Transverse colon (tissue), 4 donors: Measurements from ENCODE around the gene RPS6KA3. TPM values are rescaled to one million over a fixed set of nuclear protein-coding genes. Genes with fewer than 3 reads are reported as not detected.

ENCODE experiments used
- DNase-seq: peaks from one replicate; pipeline ENCODE4 v3.0.0-alpha.2; 2019
- H3K27ac ChIP-seq, 4 donors: fragments of 200-600 bp; sonication (generic); 2 replicates each; pipeline ENCODE4 v1.5.1; 2016 to 2018; ENCODE audit warnings: inconsistent platforms in 4 of 4
- H3K27me3 ChIP-seq: fragments of 200-600 bp; sonication (generic); 2 replicates; pipeline ENCODE4 v1.5.1; 2017; ENCODE audit warnings: inconsistent platforms
- H3K36me3 ChIP-seq, 4 donors: fragments of 200-600 bp; sonication (generic); 2 replicates each; pipeline ENCODE4 v1.5.1; 2017 to 2019; ENCODE audit warnings: inconsistent platforms in 4 of 4
- H3K4me1 ChIP-seq, 4 donors: fragments of 200-600 bp; sonication (generic); 2 replicates each; pipeline ENCODE4 v1.5.1; 2017 to 2020; ENCODE audit warnings: inconsistent platforms in 4 of 4
- H3K4me3 ChIP-seq, 4 donors: fragments of 200-600 bp; sonication (generic); 1 replicate in 1 of 4; 2 replicates in 3 of 4; pipeline versions ENCODE4 v1.5.1 to v1.6.1; 2017 to 2019; ENCODE audit warnings: inconsistent platforms in 4 of 4
- H3K9me3 ChIP-seq, 2 donors: fragments of 200-600 bp; sonication (generic); 2 replicates each; pipeline ENCODE4 v1.5.1; 2017 to 2019; ENCODE audit warnings: inconsistent platforms in 2 of 2
- CTCF ChIP-seq, 5 experiments: fragments of 200-600 bp in 3 of 5; fragments of 450-650 bp in 2 of 5; sonication (generic) in 3 of 5; IDR thresholded peaks; 1 replicate in 2 of 5; 2 replicates in 3 of 5; pipeline ENCODE4 v1.5.1; 2016 to 2017; ENCODE audit warnings: antibody characterized with exemption in 5 of 5, inconsistent platforms in 3 of 5, mild to moderate bottlenecking in 2 of 5, moderate library complexity in 1 of 5
- EP300 ChIP-seq: sonication (generic); formaldehyde crosslinking; IDR thresholded peaks from one replicate; pipeline ENCODE4 v1.6.1; 2017; ENCODE audit warnings: antibody characterized with exemption, low read depth
- POLR2A ChIP-seq: fragments of 450-650 bp; IDR thresholded peaks from one replicate; pipeline ENCODE4 v1.6.1; 2016; ENCODE audit warnings: antibody characterized with exemption, mild to moderate bottlenecking, moderate library complexity
- POLR2AphosphoS5 ChIP-seq, 3 donors: sonication (generic); formaldehyde crosslinking; IDR thresholded peaks; one replicate each; pipeline ENCODE4 v1.6.1; 2016; ENCODE audit warnings: antibody characterized with exemption in 3 of 3
- WGBS, 2 donors: methylation state at CpG; one replicate each; pipeline ENCODE4 v1.1.5; 2018; ENCODE audit warnings: low coverage in 1 of 2; 5-methylcytosine and 5-hydroxymethylcytosine counted together
- in situ Hi-C, 4 donors: fragments of 200-750 bp; cut with MboI; loops; one replicate each; pipeline versions ENCODE4 v1.15.0 to v1.15.1; 2017; ENCODE audit warnings: low sequenced_read_pairs in 3 of 4, low pct_ligation_motif_present in 1 of 4, low pct_unique_long_range_greater_than_20kb in 1 of 4
- intact Hi-C: fragments of 100-400 bp; cut with DNase I; formaldehyde crosslinking; loops from one replicate; pipeline ENCODE4 v1.15.1; 2023; ENCODE audit warnings: low total_unique reads
- total RNA-seq, 4 donors: library from RNA; depleted of rRNA; stranded (reverse); fragments of >200 nt; gene quantifications; one replicate each; pipeline ENCODE4 v1.1.0, GENCODE V29; 2016

The RPS6KA3 gene
- total RNA-seq, 4 donors from 2014 or later, result 28.7 to 73.0 (median 49.8) TPM

GRCh38 chrX:20248592-20249192 is 18.0 kb downstream of the RPS6KA3 start:
- H3K4me3 ChIP-seq, result no peak overlapping the region
- H3K27me3 ChIP-seq, result no peaks in the 10 kb centered on the region
- H3K36me3 ChIP-seq, result no peaks in the 10 kb centered on the region
- intact Hi-C loops (no loop called here), in situ Hi-C loops (loop anchor here in 2 of 4 donors (10.0 kb wide), 2 partner anchors 186 to 196 kb away; no protein-coding TSS in a partner anchor)
- TF ChIP-seq POLR2AphosphoS5 (IDR thresholded peaks at IDR 0.05) (no peak), EP300 (no peak), CTCF (IDR thresholded peaks at IDR 0.05) (no peak), POLR2A (no peak)
- peaks cover 5 to 19% (median 7%) of the 10 kb centered on the region in 4 donors for H3K4me1 ChIP-seq
- no peak overlapping the region for H3K27ac ChIP-seq
- no peak for DNase-seq
- 78 to 100% methylated on average over 1 to 7 of the region's 7 CpGs for WGBS, 2 donors
- no peaks in the 10 kb centered on the region for H3K9me3 ChIP-seq

DNA sequence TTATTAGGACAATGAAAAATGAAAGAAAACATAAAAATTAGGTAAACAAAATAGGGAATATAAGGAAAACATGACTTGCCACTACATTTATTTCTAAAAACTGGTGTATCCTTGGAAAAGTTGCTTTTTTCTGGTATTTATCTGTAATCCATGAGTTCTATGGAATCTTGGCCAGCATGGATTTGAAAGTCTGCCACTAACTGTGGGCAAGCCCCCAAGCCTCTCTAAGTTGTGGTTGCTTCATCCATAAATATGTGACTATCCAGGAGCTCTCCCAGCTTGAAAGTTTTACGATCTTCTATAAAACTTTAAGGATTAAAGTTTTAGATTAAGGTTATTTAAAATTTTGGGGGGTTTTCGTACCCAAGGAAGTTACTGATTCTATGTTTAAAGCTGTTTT is 21.8 kb downstream of the RPS6KA3 start:
- no peak for DNase-seq
- Histone ChIP-seq H3K27me3 (no peaks in the 10 kb centered on the region), H3K27ac (no peak overlapping the region), H3K9me3 (no peaks in the 10 kb centered on the region), H3K4me3 (no peak overlapping the region), H3K4me1 (peaks cover 0 to 6% (median 0%) of the 10 kb centered on the region in 4 donors), H3K36me3 (no peaks in the 10 kb centered on the region)
- intact Hi-C loops, result no loop called here
- TF ChIP-seq EP300 (no peak), CTCF (IDR thresholded peaks at IDR 0.05) (no peak), POLR2A (no peak), POLR2AphosphoS5 (IDR thresholded peaks at IDR 0.05) (no peak)
- in situ Hi-C loops, result loop anchor here in 2 of 4 donors (10.0 kb wide), 2 partner anchors 190 to 200 kb away; no protein-coding TSS in a partner anchor
- WGBS, 2 donors, result 37% methylated on average over 2 of the region's 2 CpGs; no CpG with 5 or more reads in 1 of the 2 donors

- H3K9me3 ChIP-seq, result no peaks in the 10 kb centered on the region
- no peaks in the 10 kb centered on the region for H3K27me3 ChIP-seq
- H3K27ac ChIP-seq, result no peak overlapping the region
- DNase-seq, result no peak
- H3K4me3 ChIP-seq, result no peak overlapping the region
- in situ Hi-C loops (loop anchor here in 2 of 4 donors (10.0 kb wide), 2 partner anchors 195 to 205 kb away; no protein-coding TSS in a partner anchor), intact Hi-C loops (no loop called here)
- TF ChIP-seq POLR2A, result no peak
- TF ChIP-seq POLR2AphosphoS5 (IDR thresholded peaks at IDR 0.05), result no peak
- TF ChIP-seq EP300, result no peak
- no peak for TF ChIP-seq CTCF (IDR thresholded peaks at IDR 0.05)
- peaks cover 0 to 4% (median 0%) of the 10 kb centered on the region in 4 donors for H3K4me1 ChIP-seq
- no peaks in the 10 kb centered on the region for H3K36me3 ChIP-seq
Measured at GRCh38 chrX:20240201-20240600, 26.5 kb downstream of the RPS6KA3 start.

GRCh38 chrX:20237864-20238263 is 28.8 kb downstream of the RPS6KA3 start:
- H3K4me1 ChIP-seq, result no peaks in the 10 kb centered on the region
- no peak for DNase-seq
- TF ChIP-seq EP300 (no peak), POLR2A (no peak), CTCF (IDR thresholded peaks at IDR 0.05) (no peak), POLR2AphosphoS5 (IDR thresholded peaks at IDR 0.05) (no peak)
- no peak overlapping the region for H3K27ac ChIP-seq
- intact Hi-C loops, result no loop called here
- no peaks in the 10 kb centered on the region for H3K36me3 ChIP-seq
- no peaks in the 10 kb centered on the region for H3K9me3 ChIP-seq
- in situ Hi-C loops, result no loop called here
- no peak overlapping the region for H3K4me3 ChIP-seq
- H3K27me3 ChIP-seq, result no peaks in the 10 kb centered on the region
- 32% methylated on average over 1 of the region's 1 CpG; no CpG with 5 or more reads in 1 of the 2 donors for WGBS, 2 donors
